ENCODE data around the gene ST8SIA1. TPM values are rescaled to one million over a fixed set of nuclear protein-coding genes. Genes with fewer than 3 reads are reported as not detected.

The ST8SIA1 gene
- total RNA-seq, 1 donor from 2014 or later, result 1.2 TPM

GRCh38 chr12:22252057-22252456, 82.5 kb downstream of the ST8SIA1 start:
- H3K27ac Mint-ChIP-seq (ENCODE audit: unreplicated experiment), result no peak overlapping the region
- no peaks in the 10 kb centered on the region for H3K36me3 Mint-ChIP-seq (ENCODE audit: low read depth)
- no peak for TF ChIP-seq CTCF (IDR thresholded peaks at IDR 0.05)
- H3K27me3 Mint-ChIP-seq (ENCODE audit: low read depth), result peaks cover 3% of the 10 kb centered on the region
- DNase-seq (ENCODE audit: low spot score), result no peak
- H3K9me3 Mint-ChIP-seq (ENCODE audit: low read depth), result no peaks in the 10 kb centered on the region
- H3K4me1 Mint-ChIP-seq (ENCODE audit: low read depth), result peaks cover 1% of the 10 kb centered on the region
- H3K4me3 Mint-ChIP-seq (ENCODE audit: unreplicated experiment), result no peak overlapping the region

GRCh38 chr12:22250762-22251161, 83.7 kb downstream of the ST8SIA1 start:
- H3K4me1 Mint-ChIP-seq (ENCODE audit: low read depth), result peaks cover 4% of the 10 kb centered on the region
- H3K9me3 Mint-ChIP-seq (ENCODE audit: low read depth), result no peaks in the 10 kb centered on the region
- no peak for DNase-seq (ENCODE audit: low spot score)
- peaks cover 3% of the 10 kb centered on the region for H3K27me3 Mint-ChIP-seq (ENCODE audit: low read depth)
- no peak overlapping the region for H3K4me3 Mint-ChIP-seq (ENCODE audit: unreplicated experiment)
- H3K27ac Mint-ChIP-seq (ENCODE audit: unreplicated experiment), result no peak overlapping the region
- no peaks in the 10 kb centered on the region for H3K36me3 Mint-ChIP-seq (ENCODE audit: low read depth)
- no peak for TF ChIP-seq CTCF (IDR thresholded peaks at IDR 0.05)

GRCh38 chr12:22248571-22249115, 85.9 kb downstream of the ST8SIA1 start:
- H3K27me3 Mint-ChIP-seq (ENCODE audit: low read depth), result peaks cover 3% of the 10 kb centered on the region
- no peak overlapping the region for H3K27ac Mint-ChIP-seq (ENCODE audit: unreplicated experiment)
- H3K4me3 Mint-ChIP-seq (ENCODE audit: unreplicated experiment), result no peak overlapping the region
- H3K36me3 Mint-ChIP-seq (ENCODE audit: low read depth), result no peaks in the 10 kb centered on the region
- H3K9me3 Mint-ChIP-seq (ENCODE audit: low read depth), result no peaks in the 10 kb centered on the region
- H3K4me1 Mint-ChIP-seq (ENCODE audit: low read depth), result peaks cover 4% of the 10 kb centered on the region
- TF ChIP-seq CTCF (IDR thresholded peaks at IDR 0.05), result no peak
- DNase-seq (ENCODE audit: low spot score), result no peak

- Mint-ChIP-seq H3K9me3 (ENCODE audit: low read depth) (no peaks in the 10 kb centered on the region), H3K27ac (ENCODE audit: unreplicated experiment) (no peak overlapping the region), H3K27me3 (ENCODE audit: low read depth) (peaks cover 3% of the 10 kb centered on the region), H3K4me1 (ENCODE audit: low read depth) (peaks cover 4% of the 10 kb centered on the region), H3K36me3 (ENCODE audit: low read depth) (no peaks in the 10 kb centered on the region), H3K4me3 (ENCODE audit: unreplicated experiment) (no peak overlapping the region)
- DNase-seq (ENCODE audit: low spot score), result no peak
- TF ChIP-seq CTCF (IDR thresholded peaks at IDR 0.05), result no peak
These were observed 86.4 kb downstream of the ST8SIA1 start for GRCh38 chr12:22248121-22248520.

GRCh38 chr12:22246217-22246846, 88.2 kb downstream of the ST8SIA1 start:
- Mint-ChIP-seq H3K9me3 (ENCODE audit: low read depth) (no peaks in the 10 kb centered on the region), H3K27me3 (ENCODE audit: low read depth) (peaks cover 3% of the 10 kb centered on the region), H3K36me3 (ENCODE audit: low read depth) (no peaks in the 10 kb centered on the region), H3K4me3 (ENCODE audit: unreplicated experiment) (no peak overlapping the region), H3K4me1 (ENCODE audit: low read depth) (peaks cover 4% of the 10 kb centered on the region), H3K27ac (ENCODE audit: unreplicated experiment) (no peak overlapping the region)
- TF ChIP-seq CTCF (IDR thresholded peaks at IDR 0.05), result no peak
- no peak for DNase-seq (ENCODE audit: low spot score)

All from chondrocyte (in vitro differentiated cells).